ENCODE measurements around the gene GBE1. TPM values are rescaled to one million over a fixed set of nuclear protein-coding genes. Genes with fewer than 3 reads are reported as not detected.

GBE1 gene
- total and polyA plus RNA-seq, 10 of the 15 experiments (the other 5 are each of a cell fraction or from before 2014, with no cell fraction given) = 21.4 to 62.2 (median 41.5) TPM

GRCh38 chr3:81743096-81744025 is 18.1 kb downstream of the GBE1 start (continued):
- no peak for TF ChIP-seq ZNF592 (IDR thresholded peaks at IDR 0.05)

GRCh38 chr3:81742581-81742980 is 18.9 kb downstream of the GBE1 start:
- RAD21 ChIA-PET (ENCODE audit: unreplicated experiment) = no interaction called here
- Histone ChIP-seq H3K4me2 (ENCODE audit: control insufficient read depth, insufficient read depth) (no peak overlapping the region), H3K4me3 (no peak overlapping the region), H2AFZ (ENCODE audit: control insufficient read depth, low read depth, low read length) (no peak overlapping the region), H3K9me3 (replicated peaks; ENCODE audit: control insufficient read depth, insufficient read depth, low read length) (no peaks in the 10 kb centered on the region; the same call in 1 of the 3 replicates), H3K27me3 (replicated peaks in 1 of 2; ENCODE audit: control insufficient read depth in 2 of 2, insufficient read depth in 2 of 2, low read length in 1 of 2) (no peaks in the 10 kb centered on the region), H3K9ac (ENCODE audit: control insufficient read depth, insufficient read depth, low read length) (no peak overlapping the region), H3K79me2 (ENCODE audit: control insufficient read depth, insufficient read depth, low read length) (peaks cover 5% of the 10 kb centered on the region), H3K27ac (ENCODE audit: control insufficient read depth, insufficient read depth) (no peak overlapping the region), H3K4me1 (ENCODE audit: control insufficient read depth, insufficient read depth, low read length) (0 out of 2 replicates have a peak, but pooled peaks cover 2% of the 10 kb centered on the region), H3K36me3 (ENCODE audit: control insufficient read depth in 2 of 2, insufficient read depth in 2 of 2, low read length in 1 of 2) (peaks cover 0 to 6% of the 10 kb centered on the region in 2 experiments; a peak in 1 of 4 replicates), H4K20me1 (ENCODE audit: control insufficient read depth, insufficient read depth) (no peaks in the 10 kb centered on the region)
- TF ChIP-seq WRNIP1 (IDR thresholded peaks at IDR 0.05; ENCODE audit: borderline replicate concordance, low read depth, low read length) (no peak), BRCA1 (IDR thresholded peaks at IDR 0.05; ENCODE audit: low read depth, low read length) (no peak), SREBF1 (IDR thresholded peaks at IDR 0.05; ENCODE audit: low read length) (no peak), PRDM15 (CRISPR knock-in tag; IDR thresholded peaks at IDR 0.05) (no peak), HDGF (IDR thresholded peaks at IDR 0.05) (no peak), PML (IDR thresholded peaks at IDR 0.05; ENCODE audit: low read length) (no peak)
- WGBS (ENCODE audit: insufficient coverage, insufficient replicate concordance, low lambda C conversion rate, missing lambda C conversion rate) = 94% methylated on average over 6 of the region's 6 CpGs
- SMC1A ChIA-PET (ENCODE audit: uncharacterized antibody, unreplicated experiment) = interaction anchor here (3.4 kb wide), 1 partner anchor 11 kb away, joined by 16 read pairs; no protein-coding TSS in a partner anchor
- FAIRE-seq (no peak), ATAC-seq (no peak), DNase-seq (ENCODE audit: low read depth, low spot score) (no peak)
- POLR2A ChIA-PET = no interaction called here
- intact Hi-C loops (cut with micrococcal nuclease; ENCODE audit: unreplicated experiment) = no loop called here
- in situ Hi-C loops (cut with MboI) = no loop called here
- BruUV-seq (replicated peaks) = no TSS peak
- CTCF ChIA-PET = interaction anchor here (0.6 kb wide), 1 partner anchor 10 kb away, joined by 4 read pairs; no protein-coding TSS in a partner anchor
